Gastrocnemius medialis (tissue), 4 donors: ENCODE results near the gene HIVEP1.

Experiments
- CTCF ChIP-seq, 5 experiments: fragments of 450-650 bp in 3 of 5; fragments of 200-600 bp in 2 of 5; sonication (generic) in 2 of 5; IDR thresholded peaks in 4 of 5; conservative IDR thresholded peaks in 1 of 5; 1 replicate in 4 of 5; 2 replicates in 1 of 5; pipeline ENCODE4 v1.5.1; 2016 to 2019; ENCODE audit warnings: antibody characterized with exemption in 5 of 5, mild to moderate bottlenecking in 3 of 5, moderate library complexity in 3 of 5
- POLR2A ChIP-seq, 2 donors: fragments of 450-650 bp; IDR thresholded peaks; one replicate each; pipeline ENCODE4 v1.6.1; 2017; ENCODE audit warnings: antibody characterized with exemption in 2 of 2, mild to moderate bottlenecking in 2 of 2, moderate library complexity in 2 of 2

DNA sequence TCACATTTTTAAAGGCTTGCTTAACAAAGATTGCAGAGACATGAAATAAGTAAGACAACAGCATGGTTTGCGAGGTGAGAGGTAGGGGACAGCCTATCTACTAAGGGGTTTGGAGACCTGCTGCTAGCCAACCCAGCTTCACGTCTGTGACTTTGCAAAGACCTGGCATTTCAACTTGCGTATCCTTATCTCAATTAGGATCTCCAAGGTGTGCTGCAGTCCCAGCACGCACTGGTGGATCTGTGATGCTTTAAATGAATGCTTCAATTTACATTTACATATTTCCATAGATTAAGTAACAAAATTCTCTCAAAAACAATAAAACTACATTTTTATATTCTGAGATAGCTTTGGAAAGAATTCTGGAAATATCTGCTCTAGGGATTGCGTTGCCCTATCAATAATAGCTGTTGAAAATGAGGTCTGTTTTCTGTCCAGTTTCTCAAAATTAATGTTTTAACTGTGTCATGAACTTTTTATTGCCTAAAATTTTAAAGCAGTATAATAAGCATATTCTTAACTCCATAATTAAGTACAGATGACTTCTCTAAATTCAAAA lies 153.7 kb downstream of the HIVEP1 start:
- no peak for TF ChIP-seq POLR2A (IDR thresholded peaks at IDR 0.05)
- no peak for TF ChIP-seq CTCF (IDR thresholded peaks at IDR 0.05 in 4 of 5, conservative IDR thresholded peaks at IDR 0.05 in 1 of 5)
